Karpas-422 (cell line): ENCODE data around the gene PDE4A. TPM values are rescaled to one million over a fixed set of nuclear protein-coding genes. Genes with fewer than 3 reads are reported as not detected.
"Not testable (repeated sequence)": the region's sequence is repeated elsewhere in the genome, so short reads cannot be mapped to it uniquely, and the experiment has no call there.

Experiments
- DNase-seq: peaks from one replicate; pipeline ENCODE4 v3.0.0-alpha.2; 2015
- H2AFZ ChIP-seq: fragments of 200-600 bp; sonication (generic); 2 replicates; pipeline ENCODE4 v1.6.1; 2014; ENCODE audit warnings: antibody characterized with exemption, low read length, mixed read lengths
- H3K27ac ChIP-seq: fragments of 200-600 bp; sonication (generic); 2 replicates; pipeline ENCODE4 v1.5.1; 2014; ENCODE audit warnings: mild to moderate bottlenecking, low read length, moderate library complexity
- H3K27me3 ChIP-seq: fragments of 200-600 bp; sonication (generic); 2 replicates; pipeline ENCODE4 v1.6.1; 2014; ENCODE audit warnings: low read length, mixed read lengths
- H3K36me3 ChIP-seq: fragments of 200-600 bp; sonication (generic); 2 replicates; pipeline ENCODE4 v1.6.1; 2014; ENCODE audit warnings: low read length, mixed read lengths; ENCODE audit not compliant: insufficient read depth
- H3K4me1 ChIP-seq: fragments of 200-600 bp; sonication (generic); 2 replicates; pipeline ENCODE4 v1.6.1; 2014; ENCODE audit warnings: mild to moderate bottlenecking, low read length, mixed read lengths
- H3K4me2 ChIP-seq: fragments of 200-600 bp; sonication (generic); 2 replicates; pipeline ENCODE4 v1.6.1; 2014; ENCODE audit warnings: low read length, low read depth, mild to moderate bottlenecking; ENCODE audit not compliant: poor library complexity, severe bottlenecking
- H3K4me3 ChIP-seq: fragments of 200-600 bp; sonication (generic); 2 replicates; pipeline ENCODE4 v1.5.1; 2014; ENCODE audit warnings: mild to moderate bottlenecking, antibody characterized with exemption, low read length, mixed read lengths
- H3K79me2 ChIP-seq: fragments of 200-600 bp; sonication (generic); 2 replicates; pipeline ENCODE4 v1.6.1; 2014; ENCODE audit warnings: mild to moderate bottlenecking, low read length, mixed read lengths
- H3K9ac ChIP-seq: fragments of 200-600 bp; sonication (generic); 2 replicates; pipeline ENCODE4 v1.6.0; 2014; ENCODE audit warnings: low read length
- H3K9me2 ChIP-seq: fragments of 200-600 bp; sonication (generic), shearing (Covaris generic); replicated peaks from 2 replicates; pipeline ENCODE4 v1.6.0; 2014; ENCODE audit warnings: mild to moderate bottlenecking, low read length, moderate library complexity; ENCODE audit not compliant: insufficient read depth
- H3K9me3 ChIP-seq: fragments of 300-700, 200-600 bp; sonication (generic); 2 replicates; pipeline ENCODE4 v1.6.1; 2014; ENCODE audit warnings: low read length, mixed read lengths
- H4K20me1 ChIP-seq: fragments of 200-600 bp; sonication (generic); 2 replicates; pipeline ENCODE4 v1.6.1; 2014; ENCODE audit warnings: mild to moderate bottlenecking, antibody characterized with exemption, low read length, low read depth; ENCODE audit not compliant: insufficient read depth
- total RNA-seq: library from RNA; depleted of rRNA; stranded (reverse); fragments of >200 nt; shearing (Covaris generic); gene quantifications from 2 replicates; pipeline ENCODE4 v1.2.3, GENCODE V29; 2014; ENCODE audit warnings: low replicate concordance

The PDE4A gene
- total RNA-seq, 1 experiment from 2014 or later: 2.9 TPM

GRCh38 chr19:10395917-10396316, 24.4 kb upstream of the PDE4A start:
- H3K4me2 ChIP-seq: no peak overlapping the region
- H3K27ac ChIP-seq: no peak overlapping the region
- H3K36me3 ChIP-seq: peaks cover 4% of the 10 kb centered on the region
- no peak overlapping the region for H2AFZ ChIP-seq
- peaks cover 19% of the 10 kb centered on the region for H4K20me1 ChIP-seq
- peaks cover 3% of the 10 kb centered on the region for H3K4me1 ChIP-seq
- no peaks in the 10 kb centered on the region for H3K27me3 ChIP-seq
- no peak overlapping the region for H3K4me3 ChIP-seq
- H3K9ac ChIP-seq: no peak overlapping the region
- peaks cover 27% of the 10 kb centered on the region for H3K79me2 ChIP-seq
- H3K9me3 ChIP-seq: no peaks in the 10 kb centered on the region
- H3K9me2 ChIP-seq: no peaks in the 10 kb centered on the region
- no peak for DNase-seq

DNA sequence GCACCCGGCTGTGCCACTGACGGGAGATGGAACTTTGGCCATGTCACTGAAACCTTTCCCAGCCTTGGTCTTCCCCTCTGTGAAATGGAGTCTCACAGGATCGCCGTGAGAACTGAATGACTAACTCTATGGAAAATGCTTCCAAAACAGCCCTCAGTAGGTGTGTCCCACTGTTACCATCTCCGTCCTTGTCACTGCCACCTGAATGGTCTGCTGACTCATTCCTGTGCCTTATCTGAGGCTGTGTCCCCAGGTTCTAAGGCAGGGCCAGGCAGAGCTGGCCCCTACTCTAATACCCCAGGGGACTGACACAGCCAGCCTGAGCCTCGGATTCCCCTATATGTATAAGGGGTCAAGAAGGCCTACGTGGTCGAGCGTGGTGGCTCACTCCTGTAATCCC, 21.5 kb upstream of the PDE4A start:
- Histone ChIP-seq H3K9me2 (no peaks in the 10 kb centered on the region), H3K4me3 (no peak overlapping the region), H2AFZ (no peak overlapping the region), H3K4me1 (peaks cover 21% of the 10 kb centered on the region), H3K9me3 (no peaks in the 10 kb centered on the region), H3K36me3 (peaks cover 4% of the 10 kb centered on the region), H3K27ac (no peak overlapping the region), H3K79me2 (peaks cover 52% of the 10 kb centered on the region), H3K4me2 (no peak overlapping the region), H4K20me1 (peaks cover 31% of the 10 kb centered on the region), H3K9ac (no peak overlapping the region), H3K27me3 (no peaks in the 10 kb centered on the region)
- DNase-seq: no peak

DNA sequence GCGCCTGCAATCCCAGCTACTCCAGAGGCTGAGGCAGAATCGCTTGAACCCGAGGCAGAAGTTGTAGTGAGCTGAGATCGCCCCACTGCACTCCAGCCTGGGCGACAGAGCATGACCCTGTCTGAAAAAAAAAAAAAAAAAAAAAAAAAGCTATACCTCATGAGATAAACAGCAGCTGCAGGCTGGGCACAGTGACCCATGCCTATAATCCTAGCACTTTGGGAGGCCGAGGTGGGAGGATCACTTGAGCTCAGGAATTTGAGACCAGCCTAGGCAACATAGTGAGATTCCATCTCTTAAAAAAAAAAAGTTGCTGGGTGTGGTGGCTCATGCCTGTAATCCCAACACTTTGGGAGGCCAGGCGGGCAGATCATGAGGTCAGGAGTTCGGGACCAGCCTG, 21.0 kb upstream of the PDE4A start:
- not testable (repeated sequence) for H3K9me2 ChIP-seq, H3K9ac ChIP-seq, DNase-seq, H3K4me3 ChIP-seq, H3K27me3 ChIP-seq, H3K4me2 ChIP-seq, H2AFZ ChIP-seq, H3K9me3 ChIP-seq, H3K36me3 ChIP-seq, H3K27ac ChIP-seq
- H4K20me1 ChIP-seq: peaks cover 31% of the 10 kb centered on the region
- peaks cover 25% of the 10 kb centered on the region for H3K4me1 ChIP-seq
- peaks cover 52% of the 10 kb centered on the region for H3K79me2 ChIP-seq

DNA sequence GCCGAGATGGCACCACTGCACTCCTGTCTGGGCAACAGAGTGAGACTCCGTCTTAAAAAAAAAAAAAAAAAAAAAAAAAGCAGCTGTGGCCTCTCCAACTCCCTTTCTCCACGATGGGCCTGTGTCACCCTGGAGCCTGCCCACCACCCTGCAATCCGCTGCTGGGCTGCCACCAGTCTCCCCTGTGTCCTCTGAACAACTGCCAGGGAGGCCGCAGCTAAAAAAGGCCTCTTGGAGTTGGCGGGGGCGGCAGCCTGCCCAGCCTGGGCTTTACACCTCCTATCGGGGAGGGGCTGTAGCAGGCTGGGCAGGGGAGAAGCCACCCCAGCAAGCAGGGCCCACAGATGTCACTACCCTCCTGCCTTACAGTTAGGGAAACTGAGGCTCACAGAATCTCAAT, 20.5 kb upstream of the PDE4A start:
- no peak overlapping the region for H3K4me2 ChIP-seq
- no peaks in the 10 kb centered on the region for H3K9me3 ChIP-seq
- H3K27me3 ChIP-seq: no peaks in the 10 kb centered on the region
- H2AFZ ChIP-seq: no peak overlapping the region
- peaks cover 52% of the 10 kb centered on the region for H3K79me2 ChIP-seq
- peaks cover 31% of the 10 kb centered on the region for H4K20me1 ChIP-seq
- H3K9me2 ChIP-seq: no peaks in the 10 kb centered on the region
- no peak for DNase-seq
- H3K27ac ChIP-seq: no peak overlapping the region
- H3K9ac ChIP-seq: no peak overlapping the region
- H3K4me1 ChIP-seq: peaks cover 29% of the 10 kb centered on the region
- no peak overlapping the region for H3K4me3 ChIP-seq
- H3K36me3 ChIP-seq: peaks cover 4% of the 10 kb centered on the region

DNA sequence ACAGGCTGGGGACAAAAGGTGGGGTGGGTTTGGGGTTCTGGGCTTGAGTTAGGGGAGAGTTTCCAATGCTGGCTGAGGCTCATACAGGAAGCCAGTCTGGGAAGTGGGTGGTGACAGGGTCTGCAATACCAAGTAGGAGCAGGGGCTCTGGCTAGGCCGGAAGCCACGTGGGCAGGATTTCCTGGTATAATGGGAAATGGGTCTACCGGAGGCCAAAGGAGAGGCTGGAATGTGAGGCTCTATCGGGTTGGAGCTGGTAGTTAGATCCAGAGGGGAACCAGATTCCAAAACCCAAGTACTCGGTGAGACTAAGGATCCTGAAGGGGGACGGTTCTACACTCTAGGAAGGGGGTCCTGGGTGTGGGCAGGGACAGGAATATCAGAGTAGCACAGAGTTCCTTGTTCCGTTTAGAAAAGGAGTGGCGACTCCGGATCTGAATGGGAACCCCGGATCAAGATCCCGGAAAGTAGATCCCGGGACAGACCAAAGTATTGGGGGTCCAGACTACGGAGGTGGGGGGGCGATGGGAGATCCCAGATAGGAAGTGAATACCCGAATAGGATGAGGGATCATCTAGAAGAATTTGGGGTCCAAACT, 17.8 kb upstream of the PDE4A start:
- Histone ChIP-seq H4K20me1 (peaks cover 31% of the 10 kb centered on the region), H3K9ac (peak overlapping the region; percentile 100), H3K27me3 (no peaks in the 10 kb centered on the region), H3K4me2 (peak overlapping the region; percentile 95), H3K9me3 (no peaks in the 10 kb centered on the region), H2AFZ (no peak overlapping the region), H3K4me1 (peaks cover 29% of the 10 kb centered on the region), H3K9me2 (no peaks in the 10 kb centered on the region), H3K27ac (peak overlapping the region; percentile 32), H3K36me3 (peaks cover 4% of the 10 kb centered on the region), H3K79me2 (peaks cover 52% of the 10 kb centered on the region), H3K4me3 (peak overlapping the region; percentile 100)
- peak; percentile 57 for DNase-seq

GRCh38 chr19:10403137-10404021, 17.0 kb upstream of the PDE4A start, which contains the start of gene CDC37:
CDC37 (minus strand) TSS chr19:10403542; CDS start chr19:10403479, 63 bp downstream.
- DNase-seq: peak; percentile 99
- Histone ChIP-seq H3K4me3 (peak within 1 kb of the TSS; percentile 100), H4K20me1 (peaks cover 23% of the 10 kb centered on the region), H3K79me2 (peaks cover 44% of the 10 kb centered on the region), H3K9me2 (no peaks in the 10 kb centered on the region), H3K27me3 (no peaks in the 10 kb centered on the region), H3K9ac (peak within 1 kb of the TSS; percentile 100), H2AFZ (peak within 1 kb of the TSS; percentile 93), H3K9me3 (no peaks in the 10 kb centered on the region), H3K4me2 (peak within 1 kb of the TSS; percentile 95), H3K4me1 (peaks cover 29% of the 10 kb centered on the region), H3K27ac (peak within 1 kb of the TSS; percentile 32), H3K36me3 (peaks cover 4% of the 10 kb centered on the region)

- Histone ChIP-seq H3K4me2 (peak overlapping the region; percentile 95), H3K9ac (no peak overlapping the region), H2AFZ (no peak overlapping the region), H3K9me3 (no peaks in the 10 kb centered on the region), H3K4me3 (peak overlapping the region; percentile 100; the same call in 1 of the 2 replicates), H3K27ac (no peak overlapping the region), H3K36me3 (peaks cover under 1% of the 10 kb centered on the region; the same call in 1 of the 2 replicates), H3K4me1 (peaks cover 29% of the 10 kb centered on the region), H3K79me2 (peaks cover 32% of the 10 kb centered on the region), H3K9me2 (no peaks in the 10 kb centered on the region), H3K27me3 (no peaks in the 10 kb centered on the region), H4K20me1 (peaks cover 17% of the 10 kb centered on the region; the same call in 1 of the 2 replicates)
- no peak for DNase-seq
Observed at GRCh38 chr19:10404888-10405820, 15.2 kb upstream of the PDE4A start.
